Loucy (cell line): Measurements from ENCODE around the gene TTYH3.

Experiments
- H2AFZ ChIP-seq: fragments of 200-600 bp; sonication (generic); 2 replicates; pipeline ENCODE4 v1.6.0; 2016; ENCODE audit warnings: antibody characterized with exemption, mild to moderate bottlenecking, low read length, moderate library complexity
- H3F3A ChIP-seq: fragments of 200-600 bp; 2 replicates; pipeline ENCODE4 v1.6.0; 2016; ENCODE audit warnings: antibody characterized with exemption, low read depth, mild to moderate bottlenecking
- H3K27me3 ChIP-seq: fragments of 200-600 bp; sonication (generic); 2 replicates; pipeline ENCODE4 v1.6.1; 2014; ENCODE audit warnings: low read length, mild to moderate bottlenecking; ENCODE audit not compliant: insufficient read depth, poor library complexity, severe bottlenecking
- H3K36me3 ChIP-seq: fragments of 200-600 bp; sonication (generic); 2 replicates; pipeline ENCODE4 v1.6.1; 2016; ENCODE audit warnings: low read length; ENCODE audit not compliant: insufficient read depth
- H3K4me1 ChIP-seq: fragments of 200-600 bp; sonication (generic); 2 replicates; pipeline ENCODE4 v1.5.1; 2014; ENCODE audit warnings: low read length, mild to moderate bottlenecking; ENCODE audit not compliant: insufficient read depth, poor library complexity, severe bottlenecking
- H3K4me2 ChIP-seq: fragments of 200-600 bp; sonication (generic); 2 replicates; pipeline ENCODE4 v1.6.0; 2014; ENCODE audit warnings: antibody characterized with exemption, low read length, low read depth, mild to moderate bottlenecking; ENCODE audit not compliant: poor library complexity, severe bottlenecking
- H3K4me3 ChIP-seq: fragments of 200-600 bp; sonication (generic); 2 replicates; pipeline ENCODE4 v1.5.1; 2014; ENCODE audit warnings: low read length, mild to moderate bottlenecking, mixed read lengths; ENCODE audit not compliant: poor library complexity, severe bottlenecking
- H3K79me2 ChIP-seq: fragments of 200-600 bp; sonication (generic); 2 replicates; pipeline ENCODE4 v1.6.1; 2014; ENCODE audit warnings: low read length; ENCODE audit not compliant: insufficient read depth
- H3K9ac ChIP-seq: fragments of 200-600 bp; sonication (generic); 2 replicates; pipeline ENCODE4 v1.6.0; 2014; ENCODE audit warnings: mild to moderate bottlenecking, low read depth, low read length, moderate library complexity; ENCODE audit not compliant: poor library complexity, severe bottlenecking
- H3K9me2 ChIP-seq: fragments of 200-600 bp; sonication (generic); replicated peaks from 2 replicates; pipeline ENCODE4 v1.6.1; 2016; ENCODE audit warnings: low read depth, low read length, mixed read lengths
- H3K9me3 ChIP-seq: fragments of 200-600 bp; sonication (generic); 2 replicates; pipeline ENCODE4 v1.6.1; 2014; ENCODE audit warnings: mild to moderate bottlenecking, antibody characterized with exemption, low read length, low read depth; ENCODE audit not compliant: insufficient read depth
- H4K20me1 ChIP-seq: fragments of 200-600 bp; sonication (generic); 2 replicates; pipeline ENCODE4 v1.6.0; 2014; ENCODE audit warnings: antibody characterized with exemption, low read length, mild to moderate bottlenecking; ENCODE audit not compliant: insufficient read depth, poor library complexity, severe bottlenecking
- CTCF ChIP-seq: fragments of 200-600 bp; sonication (generic); conservative IDR thresholded peaks from 2 replicates; pipeline ENCODE4 v1.5.1; 2014; ENCODE audit warnings: mild to moderate bottlenecking, antibody characterized with exemption, low read length
- EZH2phosphoT487 ChIP-seq: fragments of 200-600 bp; IDR thresholded peaks from 2 replicates; pipeline ENCODE4 v1.6.1; 2018; ENCODE audit warnings: antibody characterized with exemption, mild to moderate bottlenecking, moderate library complexity, borderline replicate concordance

TTYH3 gene

GRCh38 chr7:2634267-2635145 is 2.7 kb downstream of the TTYH3 start:
- Histone ChIP-seq H3F3A (no peaks in the 10 kb centered on the region), H3K4me2 (peak overlapping the region; percentile 86), H3K9ac (peak overlapping the region; percentile 98), H3K79me2 (peaks cover 76% of the 10 kb centered on the region), H3K27me3 (no peaks in the 10 kb centered on the region), H3K9me3 (no peaks in the 10 kb centered on the region), H3K4me3 (peak overlapping the region; percentile 90), H4K20me1 (peaks cover 73% of the 10 kb centered on the region), H3K36me3 (no peaks in the 10 kb centered on the region), H2AFZ (no peak overlapping the region), H3K4me1 (peaks cover 30% of the 10 kb centered on the region), H3K9me2 (no peaks in the 10 kb centered on the region)
- TF ChIP-seq CTCF (no peak), EZH2phosphoT487 (no peak)

- Histone ChIP-seq H4K20me1 (peaks cover 80% of the 10 kb centered on the region), H2AFZ (no peak overlapping the region), H3F3A (no peaks in the 10 kb centered on the region)
Measured at GRCh38 chr7:2635148-2635668, 3.4 kb downstream of the TTYH3 start.

More at GRCh38 chr7:2635148-2635668, 3.4 kb downstream of the TTYH3 start:
- no peak for TF ChIP-seq CTCF
- TF ChIP-seq EZH2phosphoT487: no peak
- Histone ChIP-seq H3K27me3 (no peaks in the 10 kb centered on the region), H3K4me3 (peak overlapping the region; percentile 90), H3K9ac (no peak overlapping the region), H3K36me3 (no peaks in the 10 kb centered on the region), H3K9me2 (no peaks in the 10 kb centered on the region), H3K9me3 (no peaks in the 10 kb centered on the region), H3K4me1 (peaks cover 30% of the 10 kb centered on the region), H3K79me2 (peaks cover 83% of the 10 kb centered on the region), H3K4me2 (peak overlapping the region; percentile 86)
